Medulla oblongata (tissue), 1 donor: ENCODE results near the gene GDI1.
"Not testable (repeated sequence)": the region's sequence is repeated elsewhere in the genome, so short reads cannot be mapped to it uniquely, and the experiment has no call there.

ENCODE experiments used
- DNase-seq: peaks from one replicate; pipeline ENCODE4 v3.0.0-alpha.2; 2015; ENCODE audit errors: extremely low spot score

GDI1 gene

GRCh38 chrX:154436983-154437752 is at the start of gene GDI1:
Gene GDI1, plus strand, starts transcription at chrX:154437154. Its CDS starts 101 bp downstream, at chrX:154437255.
- no peak for DNase-seq

DNA sequence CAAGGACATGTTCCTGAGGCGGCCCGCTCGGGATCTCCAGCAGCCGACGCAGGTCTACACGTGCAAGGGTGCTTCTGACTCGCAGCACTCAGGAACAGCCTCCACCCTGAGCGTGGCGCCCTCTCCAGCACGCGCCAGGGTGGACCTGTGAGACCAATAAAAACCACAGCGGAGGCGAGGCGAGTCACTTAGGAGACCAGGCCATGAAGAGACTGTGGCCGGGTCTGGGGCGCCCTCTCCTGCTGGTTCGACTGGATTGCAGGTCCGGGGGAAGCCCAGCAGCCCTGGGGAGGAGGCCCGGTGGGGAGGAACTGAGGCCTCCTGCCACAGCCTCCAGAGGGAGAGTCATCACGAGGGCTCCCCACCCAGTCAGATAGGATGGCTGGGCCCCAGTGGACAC is 48.9 kb upstream of the GDI1 start:
- DNase-seq = not testable (repeated sequence)

DNA sequence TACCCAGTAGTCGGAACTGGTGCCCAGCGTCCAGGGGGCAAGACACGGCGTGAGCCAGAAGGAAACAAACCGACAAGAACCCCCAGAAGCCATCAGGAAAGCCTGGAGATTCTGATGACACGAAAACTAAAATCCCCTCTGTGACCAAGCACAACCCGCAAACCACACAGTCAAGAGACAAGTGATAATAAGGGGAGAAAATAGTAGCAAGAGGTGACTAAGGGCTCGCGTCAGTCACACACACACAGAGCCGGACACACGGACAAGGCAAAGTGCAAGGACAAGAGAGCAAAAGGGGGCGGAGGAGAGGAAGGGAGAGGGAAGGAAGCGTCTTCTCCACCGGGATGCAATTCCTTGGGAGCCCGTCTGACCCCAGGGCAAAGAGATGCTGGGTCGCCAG is 48.3 kb upstream of the GDI1 start:
- not testable (repeated sequence) for DNase-seq

DNA sequence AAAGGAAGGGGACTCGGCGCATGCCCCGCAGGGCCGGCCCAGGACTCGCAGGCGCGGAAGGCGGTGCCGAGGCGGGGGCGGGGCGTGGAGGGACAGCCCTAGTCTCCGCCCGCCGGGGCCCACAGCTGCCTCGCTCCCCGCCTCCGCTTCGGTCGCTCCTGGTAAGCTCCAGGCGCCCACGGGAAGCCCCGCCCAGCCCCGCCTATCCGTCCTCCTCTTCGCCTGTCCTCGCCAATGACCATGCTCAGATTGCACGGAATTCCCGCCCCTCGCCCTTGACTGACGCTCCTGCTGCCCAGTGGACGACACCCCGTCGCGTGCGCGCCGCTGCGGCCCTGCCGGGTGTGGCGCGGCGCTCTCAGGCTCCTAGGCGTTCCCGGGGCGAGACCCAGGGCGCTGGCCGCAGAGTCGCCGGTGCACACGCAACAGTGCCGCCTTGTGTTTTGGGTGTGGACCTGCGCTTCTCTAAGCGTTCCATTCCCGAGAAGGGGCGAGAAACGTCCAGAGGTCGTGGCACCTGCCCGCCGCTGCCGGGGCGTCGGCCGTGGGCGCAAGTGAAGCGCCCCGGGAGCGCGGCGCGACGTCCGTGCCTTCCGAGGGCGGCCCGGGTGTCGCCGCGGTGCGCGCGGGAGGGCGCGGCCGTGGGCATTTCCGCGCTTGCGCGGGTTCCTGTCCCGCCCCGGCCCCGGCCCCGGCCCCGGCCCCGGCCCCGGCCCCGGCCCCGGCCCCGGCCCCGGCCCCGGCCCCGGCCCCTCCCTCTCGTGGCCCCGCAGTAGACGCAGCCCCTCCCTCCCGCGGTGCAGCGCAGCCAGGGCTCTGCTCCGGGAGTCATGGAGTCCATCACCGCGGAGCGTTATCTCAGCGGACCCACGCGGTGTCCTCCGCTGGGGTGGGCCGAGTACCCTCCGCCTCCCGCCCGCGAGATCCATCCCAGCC is 46.9 kb upstream of the GDI1 start:
- not testable (repeated sequence) for DNase-seq

GRCh38 chrX:154396363-154396762 is 40.6 kb upstream of the GDI1 start:
- DNase-seq = not testable (repeated sequence)

- DNase-seq = peak; percentile 34
Measured at GRCh38 chrX:154396973-154397887, 39.7 kb upstream of the GDI1 start.

DNA sequence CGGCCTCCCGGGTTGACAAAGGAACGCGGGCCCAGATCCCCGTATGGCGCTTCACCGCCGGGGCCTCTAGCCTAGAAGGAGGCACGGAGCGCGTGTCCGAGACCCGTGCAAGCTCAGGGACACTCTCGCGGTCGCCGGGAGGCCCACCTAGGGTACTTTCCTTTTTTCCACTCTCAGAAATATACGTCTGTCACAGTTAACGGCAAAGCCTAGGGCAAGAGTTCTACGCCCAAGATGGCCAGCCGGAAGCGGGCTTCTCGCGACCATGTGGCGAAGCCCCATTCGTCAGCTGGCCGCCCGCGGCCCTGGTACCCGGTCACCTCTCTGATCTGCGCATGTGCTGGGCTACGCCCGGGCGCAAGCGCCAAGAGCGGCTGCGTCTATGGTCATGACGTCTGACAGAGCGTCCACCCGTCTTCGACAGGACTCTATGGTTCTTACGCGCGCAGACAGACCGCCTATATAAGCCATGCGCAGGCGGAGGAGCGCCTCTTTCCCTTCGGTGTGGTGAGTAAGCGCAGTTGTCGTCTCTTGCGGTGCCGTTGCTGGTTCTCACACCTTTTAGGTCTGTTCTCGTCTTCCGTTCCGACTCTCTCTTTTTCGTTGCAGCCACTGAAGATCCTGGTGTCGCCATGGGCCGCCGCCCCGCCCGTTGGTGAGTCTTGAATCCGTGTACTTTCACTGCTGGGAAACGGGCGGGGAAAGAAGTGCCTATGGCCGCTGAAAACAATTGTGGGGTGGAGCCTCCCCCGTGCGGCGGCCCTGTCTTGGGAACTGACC is 38.9 kb upstream of the GDI1 start, which contains the start of gene RPL10:
Gene RPL10 (plus strand): TSS at position 490 of the 780 bp plus-strand sequence. CDS start 143 bp downstream, at position 633.
- peak; percentile 95 for DNase-seq

DNA sequence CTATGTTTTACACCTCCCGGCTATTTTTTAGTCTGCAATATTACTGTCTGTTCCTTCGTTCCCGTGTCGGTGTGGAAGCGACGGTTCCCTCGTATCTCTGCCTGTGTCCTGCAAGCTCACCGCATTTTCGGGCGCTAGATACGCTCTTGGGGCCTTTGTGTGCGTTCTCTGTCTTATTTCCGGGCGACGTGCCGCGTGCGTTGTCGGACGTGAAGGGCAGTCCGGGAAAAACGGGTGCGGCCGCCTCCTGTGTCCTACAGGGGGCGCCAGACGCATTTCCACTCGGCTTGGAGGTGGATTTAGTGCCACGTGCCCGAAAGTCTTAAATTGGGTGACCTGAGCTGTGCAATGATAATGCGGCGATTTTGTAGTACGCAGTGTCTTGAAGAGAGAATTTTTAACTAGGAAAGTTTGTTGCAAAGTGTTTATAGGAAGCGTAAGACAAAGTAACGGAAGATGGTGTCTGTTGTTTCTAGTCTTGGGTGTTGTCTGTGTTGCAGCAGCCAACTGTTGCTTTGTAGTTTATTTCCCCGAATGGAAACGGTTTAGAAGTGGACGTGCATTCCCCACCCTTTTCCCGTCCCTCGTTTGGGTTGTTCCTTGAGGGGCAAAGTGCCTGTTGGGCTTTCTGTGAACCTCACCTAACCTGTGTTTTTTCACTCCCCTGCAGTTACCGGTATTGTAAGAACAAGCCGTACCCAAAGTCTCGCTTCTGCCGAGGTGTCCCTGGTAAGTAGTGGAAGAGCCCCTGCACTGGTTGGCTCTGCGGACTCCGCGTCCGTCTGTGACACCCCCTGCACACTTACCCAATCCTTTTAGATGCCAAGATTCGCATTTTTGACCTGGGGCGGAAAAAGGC is 38.1 kb upstream of the GDI1 start:
- peak; percentile 84 for DNase-seq

GRCh38 chrX:154399527-154400368 is 37.2 kb upstream of the GDI1 start:
- DNase-seq = no peak

DNA sequence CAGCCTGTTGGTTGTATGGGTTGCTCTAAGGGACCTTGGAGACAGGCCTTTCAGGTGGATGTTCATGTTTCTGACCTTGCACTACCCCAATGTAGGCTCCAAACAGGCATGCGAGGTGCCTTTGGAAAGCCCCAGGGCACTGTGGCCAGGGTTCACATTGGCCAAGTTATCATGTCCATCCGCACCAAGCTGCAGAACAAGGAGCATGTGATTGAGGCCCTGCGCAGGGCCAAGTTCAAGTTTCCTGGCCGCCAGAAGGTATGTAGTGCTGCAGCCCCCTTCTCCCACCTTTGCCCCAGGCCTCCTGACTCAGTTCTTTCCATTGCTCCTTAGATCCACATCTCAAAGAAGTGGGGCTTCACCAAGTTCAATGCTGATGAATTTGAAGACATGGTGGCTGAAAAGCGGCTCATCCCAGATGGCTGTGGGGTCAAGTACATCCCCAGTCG is 36.6 kb upstream of the GDI1 start:
- DNase-seq = not testable (repeated sequence)

DNA sequence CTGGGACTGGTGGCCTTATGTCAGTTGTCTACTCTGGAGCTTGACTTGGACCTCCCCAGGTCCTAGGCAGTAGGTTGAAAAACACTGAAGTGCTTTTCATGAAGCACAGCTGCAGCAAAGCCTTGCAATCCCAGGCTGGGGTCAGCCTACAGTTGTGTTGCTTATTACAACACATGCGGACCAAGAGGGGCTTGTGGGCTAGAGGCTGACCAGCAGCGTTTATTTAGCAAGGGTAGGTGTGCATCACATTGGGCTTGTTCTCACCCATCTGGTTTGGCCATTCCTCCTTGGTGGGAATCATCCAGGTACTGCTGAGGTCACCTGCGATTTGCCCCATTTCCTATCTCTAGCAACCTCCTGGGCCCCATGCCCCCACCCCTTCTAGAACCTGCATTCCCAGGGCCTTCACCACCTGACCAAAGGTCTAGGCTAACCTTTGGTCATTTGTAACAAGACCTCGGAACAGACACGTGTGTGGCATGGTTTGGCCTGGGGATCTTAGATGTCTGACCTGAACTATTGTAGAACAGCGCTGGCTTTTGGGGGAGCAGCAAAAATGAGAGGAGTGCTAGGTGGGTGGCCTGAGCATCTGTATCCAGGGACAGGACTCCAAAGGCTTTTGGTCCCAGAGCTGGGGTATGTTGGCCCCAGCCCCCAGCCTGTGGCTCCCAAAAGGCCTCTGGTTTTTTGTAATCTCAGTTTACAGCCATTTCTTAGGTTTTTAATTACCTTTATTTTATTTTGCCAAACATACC is 35.7 kb upstream of the GDI1 start:
- no peak for DNase-seq

GRCh38 chrX:154401918-154402621 is 34.9 kb upstream of the GDI1 start:
- DNase-seq = no peak

DNA sequence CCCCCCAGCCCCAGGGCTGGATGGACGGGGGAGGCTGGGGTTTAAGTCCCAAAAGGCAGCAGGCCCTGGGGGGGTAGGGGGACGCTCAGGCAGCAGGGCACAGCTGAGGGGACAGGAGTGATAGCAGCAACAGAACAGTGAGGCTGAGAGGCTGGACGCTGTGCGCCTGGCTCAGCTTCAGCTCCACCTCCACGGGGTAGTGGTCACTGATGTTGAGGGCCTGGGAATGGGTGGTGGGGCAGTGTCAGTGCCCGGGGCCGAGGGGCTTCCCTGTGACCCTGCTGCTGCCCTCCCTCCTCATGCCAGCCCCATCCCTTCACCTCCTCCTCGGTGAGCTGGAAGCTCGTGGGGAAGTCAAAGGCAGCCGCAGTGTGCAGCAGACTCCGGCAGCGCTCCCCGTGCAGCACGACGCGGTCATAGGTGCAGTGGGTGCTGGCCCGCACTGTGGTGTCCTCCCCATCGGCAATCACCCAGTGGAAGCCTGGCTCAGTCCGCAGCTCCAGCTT is 34.3 kb upstream of the GDI1 start:
- no peak for DNase-seq

DNA sequence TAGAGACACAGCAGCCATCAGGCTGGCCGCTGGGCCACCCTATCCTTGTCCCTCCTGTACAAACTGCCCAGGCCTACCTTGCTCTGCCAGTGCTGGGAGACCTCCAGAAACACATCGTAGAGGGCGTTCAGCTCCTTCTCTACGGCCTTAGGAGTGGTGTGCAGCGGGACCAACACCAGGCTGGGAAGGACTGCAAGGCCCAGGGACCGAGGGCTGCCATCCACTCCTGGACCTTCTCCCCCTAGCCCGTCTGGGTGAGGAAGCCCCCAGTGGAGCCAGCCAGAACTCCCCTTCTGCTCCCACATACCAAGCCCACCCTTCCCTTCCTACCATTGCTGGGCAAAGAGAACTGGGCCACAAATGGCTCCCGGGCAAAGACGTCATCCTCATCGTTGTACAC is 33.8 kb upstream of the GDI1 start:
- no peak for DNase-seq

- DNase-seq = no peak
Measured at GRCh38 chrX:154403858-154404257, 33.1 kb upstream of the GDI1 start.

- no peak for DNase-seq
Measured at GRCh38 chrX:154404625-154405192, 32.2 kb upstream of the GDI1 start.
